ENCODE measurements around the gene NUP210L.

Gene NUP210L

GRCh38 chr1:153942766-153943549 lies 211.9 kb downstream of the NUP210L start:
- no peak for DNase-seq
